Suppressor macrophage (primary cell): ENCODE results near the gene CETP.
A peak's percentile ranks its signal among the peaks of the same experiment; 100 is the strongest.

Source experiments
- DNase-seq, 4 experiments: peaks; one replicate each; pipeline ENCODE4 v3.0.0-alpha.2; 2020 to 2022

CETP gene

GRCh38 chr16:57023541-57024249 lies 61.9 kb downstream of the CETP start:
- peak in 1 of 4 experiments; percentile 27 for DNase-seq

GRCh38 chr16:57024894-57025680 lies 63.3 kb downstream of the CETP start:
- DNase-seq, result peak in 2 of 4 experiments; percentile 28 to 43

- peak in 1 of 4 experiments; percentile 23 for DNase-seq
Measured at GRCh38 chr16:57025941-57026777, 64.4 kb downstream of the CETP start.

GRCh38 chr16:57026778-57027062 lies 65.0 kb downstream of the CETP start:
- no peak for DNase-seq

- DNase-seq, result no peak
Measured at GRCh38 chr16:57027067-57027466, 65.3 kb downstream of the CETP start.

- no peak for DNase-seq
Measured at GRCh38 chr16:57028086-57028485, 66.3 kb downstream of the CETP start.

GRCh38 chr16:57029161-57030160 lies 67.7 kb downstream of the CETP start:
- no peak for DNase-seq

- no peak for DNase-seq
Measured at GRCh38 chr16:57030346-57030902, 68.7 kb downstream of the CETP start.

GRCh38 chr16:57031156-57031555 lies 69.4 kb downstream of the CETP start:
- no peak for DNase-seq

- no peak for DNase-seq
Measured at GRCh38 chr16:57032346-57032745, 70.6 kb downstream of the CETP start.

GRCh38 chr16:57032931-57033330 lies 71.2 kb downstream of the CETP start:
- no peak for DNase-seq
